B cell (primary cell): Measurements from ENCODE around the gene CSNK1A1. TPM values are rescaled to one million over a fixed set of nuclear protein-coding genes. Genes with fewer than 3 reads are reported as not detected.

Experiments used
- ATAC-seq: fragments of 200-7000 bp; cut with Tn5 transposase; one replicate; pipeline ENCODE4 v1.10.0; 2021; ENCODE audit warnings: low read depth, mild to moderate bottlenecking, moderate number of reproducible peaks, moderate library complexity
- CTCF ChIA-PET: fragments of 350-600 bp; sonication (Branson Sonifier 250); formaldehyde crosslinking; loops from one replicate; lab custom pipeline; 2021; ENCODE audit warnings: antibody characterized with exemption, inconsistent platforms; lab: Charles Lee
- POLR2A ChIA-PET: fragments of 350-600 bp; sonication (Branson Sonifier 250); formaldehyde crosslinking; loops from one replicate; lab custom pipeline; 2021; ENCODE audit warnings: antibody characterized with exemption; lab: Charles Lee
- DNase-seq: peaks from one replicate; pipeline ENCODE4 v3.0.0; 2013
- H2AFZ ChIP-seq: 2 replicates; pipeline ENCODE4 v1.6.1; 2012; ENCODE audit warnings: mild to moderate bottlenecking, low read depth, low read length; ENCODE audit not compliant: insufficient read depth, poor library complexity, severe bottlenecking
- H3K27ac ChIP-seq, 2 donors: 1 replicate in 1 of 2; 2 replicates in 1 of 2; pipeline ENCODE4 v1.5.1; 2012 to 2013; ENCODE audit warnings: low read length in 2 of 2, mild to moderate bottlenecking in 2 of 2, moderate library complexity in 1 of 2
- H3K27me3 ChIP-seq, 4 experiments: fragments of 200-600 bp in 1 of 4; sonication (generic) in 1 of 4; replicated peaks in 1 of 4; 1 replicate in 2 of 4; 2 replicates in 2 of 4; pipeline versions ENCODE4 v1.6.1 to v1.7.0; 2013 to 2016; ENCODE audit warnings: low read length in 3 of 4, mild to moderate bottlenecking in 2 of 4, mixed read lengths in 1 of 4, moderate library complexity in 1 of 4; ENCODE audit not compliant: insufficient read depth in 4 of 4, control insufficient read depth in 3 of 4; ENCODE audit errors: control extremely low read depth in 1 of 4
- H3K36me3 ChIP-seq, 2 experiments: replicated peaks in 1 of 2; 1 replicate in 1 of 2; 2 replicates in 1 of 2; pipeline versions ENCODE4 v1.6.1 to v1.7.1; 2013; ENCODE audit warnings: low read length in 1 of 2; ENCODE audit not compliant: insufficient read depth in 2 of 2, control insufficient read depth in 1 of 2; ENCODE audit errors: control extremely low read depth in 1 of 2, extremely low read depth in 1 of 2
- H3K4me1 ChIP-seq, 2 donors: fragments of 200-600 bp in 1 of 2; sonication (generic) in 1 of 2; 1 replicate in 1 of 2; 2 replicates in 1 of 2; pipeline versions ENCODE4 v1.5.1 to v1.6.1; 2013 to 2017; ENCODE audit warnings: low read length in 2 of 2; ENCODE audit not compliant: control insufficient read depth in 2 of 2, insufficient read depth in 2 of 2
- H3K4me2 ChIP-seq: replicated peaks from 2 replicates; pipeline ENCODE3; 2012; ENCODE audit warnings: mild to moderate bottlenecking, low read depth, low read length; ENCODE audit not compliant: poor library complexity, severe bottlenecking
- H3K4me3 ChIP-seq, 5 experiments: fragments of 200-600 bp in 1 of 5; sonication (generic) in 1 of 5; 1 replicate in 3 of 5; 2 replicates in 2 of 5; pipeline versions ENCODE4 v1.5.1 to v1.7.0; 2011 to 2016; ENCODE audit warnings: low read length in 4 of 5, mild to moderate bottlenecking in 4 of 5, low read depth in 2 of 5, control low read depth in 1 of 5, moderate library complexity in 1 of 5; ENCODE audit not compliant: insufficient read depth in 1 of 5; ENCODE audit errors: control extremely low read depth in 1 of 5, extremely low read depth in 1 of 5
- H3K79me2 ChIP-seq: fragments of 200-600 bp; sonication (generic); one replicate; pipeline ENCODE4 v1.6.0; 2016; ENCODE audit warnings: low read length; ENCODE audit not compliant: control insufficient read depth, insufficient read depth
- H3K9ac ChIP-seq: fragments of 200-600 bp; sonication (generic); 2 replicates; pipeline ENCODE4 v1.6.1; 2017; ENCODE audit warnings: mild to moderate bottlenecking, low read length, moderate library complexity
- H3K9me3 ChIP-seq, 3 donors: one replicate each; pipeline versions ENCODE4 v1.6.1 to v1.7.1; 2013; ENCODE audit warnings: low read length in 2 of 3; ENCODE audit not compliant: control insufficient read depth in 2 of 3, insufficient read depth in 1 of 3; ENCODE audit errors: control extremely low read depth in 1 of 3
- H4K20me1 ChIP-seq: 2 replicates; pipeline ENCODE4 v1.6.0; 2012; ENCODE audit warnings: mild to moderate bottlenecking, low read length; ENCODE audit not compliant: insufficient read depth, control insufficient read depth, poor library complexity, severe bottlenecking
- H3K27ac Mint-ChIP-seq: one replicate; pipeline ENCODE4 v1.8.0; 2021; ENCODE audit warnings: mixed read lengths
- H3K27me3 Mint-ChIP-seq: one replicate; pipeline ENCODE4 v1.8.0; 2021; ENCODE audit warnings: mixed read lengths
- H3K4me1 Mint-ChIP-seq: one replicate; pipeline ENCODE4 v1.8.0; 2021; ENCODE audit warnings: mixed read lengths
- H3K4me3 Mint-ChIP-seq: one replicate; pipeline ENCODE4 v1.8.0; 2021; ENCODE audit warnings: mixed read lengths
- H3K9me3 Mint-ChIP-seq: one replicate; pipeline ENCODE4 v1.8.0; 2022; ENCODE audit warnings: mixed read lengths; ENCODE audit not compliant: insufficient read depth
- EZH2 ChIP-seq: IDR thresholded peaks from 2 replicates; pipeline ENCODE4 v1.6.1; 2012; ENCODE audit warnings: borderline replicate concordance, low read depth, mild to moderate bottlenecking, moderate library complexity, low read length; ENCODE audit not compliant: insufficient read depth, poor library complexity, severe bottlenecking
- WGBS: methylation state at CpG from one replicate; pipeline ENCODE4 v1.1.5; 2013; ENCODE audit warnings: missing lambda C conversion rate; ENCODE audit not compliant: insufficient coverage; 5-methylcytosine and 5-hydroxymethylcytosine counted together
- intact Hi-C: fragments of 100-400 bp; cut with micrococcal nuclease; formaldehyde crosslinking; loops from one replicate; pipeline ENCODE4 v1.10.0; 2022
- polyA plus RNA-seq: library from polyadenylated mRNA; depleted of rRNA; stranded (reverse); fragments of >200 nt; gene quantifications from 2 replicates; pipeline ENCODE4 v1.2.3, GENCODE V29; 2012
- total RNA-seq, 2 donors: library from RNA; stranded (reverse); fragments of 120-200 nt in 1 of 2; gene quantifications; 1 replicate in 1 of 2; 2 replicates in 1 of 2; pipeline versions ENCODE4 v1.2.3 to v1.2.4, GENCODE V29; 2013 to 2022
- TF ChIP-seq, protein P1 (sequence below): fragments of 200-600 bp; IDR thresholded peaks from one replicate; pipeline ENCODE4 v1.8.0; 2022; ENCODE audit warnings: antibody characterized with exemption, mild to moderate bottlenecking

Gene CSNK1A1
- total and polyA plus RNA-seq, 2 donors (not counting 1 experiment from before 2014, with no cell fraction given), result 45.9 to 168 TPM

DNA sequence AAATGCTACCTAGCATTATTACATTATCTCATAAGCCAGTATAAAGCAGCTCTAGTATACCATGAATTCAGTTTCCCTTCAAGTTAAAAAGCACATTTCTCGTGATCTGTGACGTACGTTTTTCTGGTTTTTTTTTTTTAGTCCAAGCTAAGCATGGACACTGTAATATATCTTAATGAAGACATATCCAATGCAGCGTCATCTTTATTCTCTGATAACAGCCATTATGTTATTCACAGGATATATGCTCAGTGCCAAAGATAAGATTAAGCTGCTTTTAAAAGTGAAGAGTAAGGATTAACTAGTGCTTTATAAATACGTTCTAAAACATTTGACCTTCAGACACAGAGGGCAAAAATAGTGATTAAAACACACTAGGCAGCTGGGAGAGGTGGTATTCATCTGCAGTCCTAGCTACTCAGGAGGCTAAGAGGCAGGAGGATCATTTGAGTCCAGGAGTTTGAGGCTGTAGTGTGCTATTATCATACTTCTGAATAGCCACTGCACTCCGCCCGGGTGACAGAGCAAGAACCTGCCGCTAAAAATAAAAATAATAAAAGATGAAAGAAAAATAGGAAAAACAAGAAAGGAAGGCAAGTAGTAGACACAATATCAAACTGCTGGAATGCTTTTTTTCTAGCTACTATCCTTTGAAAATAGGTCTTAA is 7.7 kb downstream of the CSNK1A1 start:
- Histone ChIP-seq H3K4me3 (no peak overlapping the region), H3K4me2 (no peak overlapping the region), H3K9me3 (no peaks in the 10 kb centered on the region), H3K36me3 (peaks cover 3 to 41% of the 10 kb centered on the region in 2 experiments), H3K9ac (no peak overlapping the region), H3K27me3 (no peaks in the 10 kb centered on the region), H3K27ac (no peak overlapping the region), H3K79me2 (peaks cover 96% of the 10 kb centered on the region), H2AFZ (no peak overlapping the region), H3K4me1 (peaks cover 10 to 12% of the 10 kb centered on the region in 2 donors), H4K20me1 (peaks cover 79% of the 10 kb centered on the region)
- TF ChIP-seq, protein P1, sequence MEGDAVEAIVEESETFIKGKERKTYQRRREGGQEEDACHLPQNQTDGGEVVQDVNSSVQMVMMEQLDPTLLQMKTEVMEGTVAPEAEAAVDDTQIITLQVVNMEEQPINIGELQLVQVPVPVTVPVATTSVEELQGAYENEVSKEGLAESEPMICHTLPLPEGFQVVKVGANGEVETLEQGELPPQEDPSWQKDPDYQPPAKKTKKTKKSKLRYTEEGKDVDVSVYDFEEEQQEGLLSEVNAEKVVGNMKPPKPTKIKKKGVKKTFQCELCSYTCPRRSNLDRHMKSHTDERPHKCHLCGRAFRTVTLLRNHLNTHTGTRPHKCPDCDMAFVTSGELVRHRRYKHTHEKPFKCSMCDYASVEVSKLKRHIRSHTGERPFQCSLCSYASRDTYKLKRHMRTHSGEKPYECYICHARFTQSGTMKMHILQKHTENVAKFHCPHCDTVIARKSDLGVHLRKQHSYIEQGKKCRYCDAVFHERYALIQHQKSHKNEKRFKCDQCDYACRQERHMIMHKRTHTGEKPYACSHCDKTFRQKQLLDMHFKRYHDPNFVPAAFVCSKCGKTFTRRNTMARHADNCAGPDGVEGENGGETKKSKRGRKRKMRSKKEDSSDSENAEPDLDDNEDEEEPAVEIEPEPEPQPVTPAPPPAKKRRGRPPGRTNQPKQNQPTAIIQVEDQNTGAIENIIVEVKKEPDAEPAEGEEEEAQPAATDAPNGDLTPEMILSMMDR, result no peak
- TF ChIP-seq EZH2, result no peak
- Mint-ChIP-seq H3K27me3 (no peaks in the 10 kb centered on the region), H3K4me3 (no peak overlapping the region), H3K4me1 (peaks cover 40% of the 10 kb centered on the region), H3K9me3 (no peaks in the 10 kb centered on the region), H3K27ac (no peak overlapping the region)
- ChIA-PET POLR2A (no interaction called here), CTCF (interaction anchor here (0.6 to 1.3 kb wide), 2 partner anchors 9 to 416 kb away, joined by 3 to 4 read pairs; no protein-coding TSS in a partner anchor)
- no peak for DNase-seq
- intact Hi-C loops, result loop anchor here (10.0 kb wide), 1 partner anchor 49 kb away; no protein-coding TSS in a partner anchor
- no CpG with 5 or more reads among the region's 8 CpGs for WGBS
- ATAC-seq, result no peak

DNA sequence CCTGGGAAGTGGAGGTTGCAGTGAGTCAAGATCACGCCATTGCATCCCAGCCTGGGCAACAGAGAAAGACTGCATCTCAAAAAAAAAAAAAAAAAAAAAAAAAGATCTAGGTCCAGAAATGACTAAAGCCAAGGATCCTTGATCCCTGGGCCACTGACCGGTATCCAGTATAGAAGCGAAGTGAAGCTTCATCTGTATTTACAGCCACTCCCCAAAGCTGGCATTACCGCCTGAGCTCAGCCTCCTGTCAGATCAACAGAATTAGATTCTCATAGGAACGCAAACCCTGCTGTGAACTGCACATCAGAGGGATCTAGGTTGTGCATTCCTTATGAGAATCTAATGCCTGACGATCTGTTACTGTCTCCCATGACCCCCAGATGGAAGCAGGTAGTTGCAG is 9.3 kb downstream of the CSNK1A1 start:
- Mint-ChIP-seq H3K27ac (no peak overlapping the region), H3K9me3 (no peaks in the 10 kb centered on the region), H3K27me3 (no peaks in the 10 kb centered on the region), H3K4me1 (peaks cover 40% of the 10 kb centered on the region), H3K4me3 (no peak overlapping the region)
- Histone ChIP-seq H3K9me3 (no peaks in the 10 kb centered on the region), H3K27me3 (no peaks in the 10 kb centered on the region), H3K9ac (no peak overlapping the region), H3K4me2 (no peak overlapping the region), H3K27ac (no peak overlapping the region), H2AFZ (no peak overlapping the region), H4K20me1 (peaks cover 82% of the 10 kb centered on the region), H3K4me1 (peaks cover 7 to 9% of the 10 kb centered on the region in 2 donors), H3K79me2 (peaks cover 96% of the 10 kb centered on the region), H3K4me3 (no peak overlapping the region), H3K36me3 (peaks cover 9 to 36% of the 10 kb centered on the region in 2 experiments)
- TF ChIP-seq, protein P1, result no peak
- TF ChIP-seq EZH2, result no peak
- ATAC-seq (no peak), DNase-seq (no peak)
- WGBS, result 85% methylated on average over 2 of the region's 6 CpGs
- intact Hi-C loops, result loop anchor here (10.0 kb wide), 1 partner anchor 47 kb away; no protein-coding TSS in a partner anchor
- CTCF ChIA-PET, result interaction anchor here (0.6 to 1.5 kb wide), 3 partner anchors 9 to 156 kb away, joined by 3 to 4 read pairs (median 3); partner anchors contain the start of gene CSNK1A1
- POLR2A ChIA-PET, result interaction anchor here (0.6 kb wide), 1 partner anchor 154 kb away, joined by 5 read pairs; no protein-coding TSS in a partner anchor
